ENCODE measurements around the gene SPHKAP.
A peak's percentile ranks its signal among the peaks of the same experiment; 100 is the strongest.
"Not testable (repeated sequence)": the region's sequence is repeated elsewhere in the genome, so short reads cannot be mapped to it uniquely, and the experiment has no call there.

The SPHKAP gene

GRCh38 chr2:228023619-228024018 is 157.9 kb downstream of the SPHKAP start:
- DNase-seq: no peak

- DNase-seq: no peak
These were observed 163.2 kb downstream of the SPHKAP start for GRCh38 chr2:228018311-228018710.

- no peak for DNase-seq
These were observed 163.7 kb downstream of the SPHKAP start for GRCh38 chr2:228017784-228018183.

- DNase-seq: no peak
These were observed 165.1 kb downstream of the SPHKAP start for GRCh38 chr2:228016402-228016801.

GRCh38 chr2:228015741-228016140 is 165.7 kb downstream of the SPHKAP start:
- DNase-seq: no peak

- DNase-seq: no peak
These were observed 185.1 kb downstream of the SPHKAP start for GRCh38 chr2:227996366-227996765.

GRCh38 chr2:227990937-227991336 is 190.6 kb downstream of the SPHKAP start:
- no peak for DNase-seq

GRCh38 chr2:227973241-227973640 is 208.2 kb downstream of the SPHKAP start:
- DNase-seq: no peak

- no peak for DNase-seq
These were observed 209.8 kb downstream of the SPHKAP start for GRCh38 chr2:227971619-227972230.

GRCh38 chr2:227960317-227960716 is 221.2 kb downstream of the SPHKAP start:
- no peak for DNase-seq

GRCh38 chr2:227942965-227943364 is 238.5 kb downstream of the SPHKAP start:
- DNase-seq: no peak

- no peak for DNase-seq
These were observed 239.5 kb downstream of the SPHKAP start for GRCh38 chr2:227942021-227942420.

- peak in 1 of 2 experiments; percentile 40 for DNase-seq
These were observed 242.0 kb downstream of the SPHKAP start for GRCh38 chr2:227939271-227940027.

- not testable (repeated sequence) for DNase-seq
These were observed 245.2 kb downstream of the SPHKAP start for GRCh38 chr2:227936249-227936648.

- peak in 1 of 2 experiments; percentile 8 for DNase-seq
These were observed 247.6 kb downstream of the SPHKAP start for GRCh38 chr2:227933884-227934283.

GRCh38 chr2:227932403-227932802 is 249.1 kb downstream of the SPHKAP start:
- no peak for DNase-seq

GRCh38 chr2:227932001-227932400 is 249.5 kb downstream of the SPHKAP start:
- DNase-seq: no peak
